Measurements from ENCODE around the gene FMNL2.

DNA sequence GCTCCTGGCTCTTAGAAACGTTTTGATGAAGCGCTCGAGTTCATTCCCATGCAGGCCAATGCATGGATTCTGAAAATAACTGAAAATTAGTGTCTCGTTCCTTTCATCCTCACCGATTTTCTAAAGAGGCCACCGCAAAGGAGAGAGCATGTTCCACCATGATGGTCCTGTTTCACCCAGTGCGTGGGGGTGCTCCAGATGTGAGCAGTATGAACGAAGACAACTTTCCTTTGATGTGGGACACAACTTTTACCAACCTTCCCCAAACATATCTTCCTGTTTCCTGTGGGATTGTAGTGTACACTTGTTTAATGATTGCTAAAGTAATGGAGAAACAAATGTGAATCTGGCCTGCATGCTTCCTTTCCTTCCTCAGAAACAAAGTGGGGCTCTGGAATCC, 267.8 kb downstream of the FMNL2 start:
- TF ChIP-seq POLR2AphosphoS5 (IDR thresholded peaks at IDR 0.05; ENCODE audit: low read depth, low read length) (no peak), TCF7L2 (IDR thresholded peaks at IDR 0.05; ENCODE audit: borderline replicate concordance, extremely low read depth, insufficient read depth, insufficient read length) (no peak), POLR2A (IDR thresholded peaks at IDR 0.05; ENCODE audit: borderline replicate concordance, extremely low read depth, insufficient read depth, insufficient read length) (no peak), SRF (IDR thresholded peaks at IDR 0.05; ENCODE audit: low read depth) (no peak), EZH2 (IDR thresholded peaks at IDR 0.05) (no peak), CEBPB (IDR thresholded peaks at IDR 0.05; ENCODE audit: low read depth) (no peak), YY1 (IDR thresholded peaks at IDR 0.05; ENCODE audit: extremely low read depth, insufficient replicate concordance, low read depth, low read length) (no peak), ZNF274 (IDR thresholded peaks at IDR 0.05; ENCODE audit: low read depth, low read length) (no peak), EZH2phosphoT487 (IDR thresholded peaks at IDR 0.05; ENCODE audit: borderline replicate concordance) (no peak)
- TF ChIP-seq, protein P1, sequence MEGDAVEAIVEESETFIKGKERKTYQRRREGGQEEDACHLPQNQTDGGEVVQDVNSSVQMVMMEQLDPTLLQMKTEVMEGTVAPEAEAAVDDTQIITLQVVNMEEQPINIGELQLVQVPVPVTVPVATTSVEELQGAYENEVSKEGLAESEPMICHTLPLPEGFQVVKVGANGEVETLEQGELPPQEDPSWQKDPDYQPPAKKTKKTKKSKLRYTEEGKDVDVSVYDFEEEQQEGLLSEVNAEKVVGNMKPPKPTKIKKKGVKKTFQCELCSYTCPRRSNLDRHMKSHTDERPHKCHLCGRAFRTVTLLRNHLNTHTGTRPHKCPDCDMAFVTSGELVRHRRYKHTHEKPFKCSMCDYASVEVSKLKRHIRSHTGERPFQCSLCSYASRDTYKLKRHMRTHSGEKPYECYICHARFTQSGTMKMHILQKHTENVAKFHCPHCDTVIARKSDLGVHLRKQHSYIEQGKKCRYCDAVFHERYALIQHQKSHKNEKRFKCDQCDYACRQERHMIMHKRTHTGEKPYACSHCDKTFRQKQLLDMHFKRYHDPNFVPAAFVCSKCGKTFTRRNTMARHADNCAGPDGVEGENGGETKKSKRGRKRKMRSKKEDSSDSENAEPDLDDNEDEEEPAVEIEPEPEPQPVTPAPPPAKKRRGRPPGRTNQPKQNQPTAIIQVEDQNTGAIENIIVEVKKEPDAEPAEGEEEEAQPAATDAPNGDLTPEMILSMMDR (IDR thresholded peaks at IDR 0.05 in 2 of 3, conservative IDR thresholded peaks at IDR 0.05 in 1 of 3; ENCODE audit: borderline replicate concordance in 1 of 3, insufficient read depth in 1 of 3, low read depth in 2 of 3, low read length in 2 of 3) = no peak
- TF ChIP-seq, protein P2, sequence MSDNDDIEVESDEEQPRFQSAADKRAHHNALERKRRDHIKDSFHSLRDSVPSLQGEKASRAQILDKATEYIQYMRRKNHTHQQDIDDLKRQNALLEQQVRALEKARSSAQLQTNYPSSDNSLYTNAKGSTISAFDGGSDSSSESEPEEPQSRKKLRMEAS (IDR thresholded peaks at IDR 0.05) = no peak

All from HCT116 (cell line).